Fibroblast of peridontal ligament (primary cell): ENCODE data around the gene GPALPP1.
"Not testable (repeated sequence)": the region's sequence is repeated elsewhere in the genome, so short reads cannot be mapped to it uniquely, and the experiment has no call there.

Experiments
- DNase-seq: peaks from one replicate; pipeline ENCODE4 v3.0.0-alpha.2; 2010; ENCODE audit errors: extremely low read depth

GPALPP1 gene

DNA sequence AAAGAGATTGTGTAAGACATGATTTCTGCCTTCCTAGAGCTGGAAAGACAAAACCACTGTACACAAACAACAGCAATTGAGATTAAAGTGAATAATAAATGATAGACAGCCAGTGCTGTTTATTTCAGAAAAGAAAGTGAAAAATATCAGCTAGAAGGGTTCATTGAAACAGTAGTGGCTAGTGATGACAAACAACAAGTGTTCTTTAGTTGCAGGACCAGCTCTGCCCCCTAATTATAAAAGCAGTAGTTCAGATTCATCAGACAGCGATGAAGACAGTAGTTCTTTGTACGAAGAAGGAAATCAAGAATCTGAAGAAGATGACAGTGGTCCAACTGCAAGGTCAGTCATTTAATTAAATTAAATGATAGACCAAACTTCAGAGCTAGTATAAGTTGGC lies 14.8 kb downstream of the GPALPP1 start:
- no peak for DNase-seq

- DNase-seq = no peak
Measured at GRCh38 chr13:45007225-45007624, 17.9 kb downstream of the GPALPP1 start.

GRCh38 chr13:45007823-45008222 lies 18.5 kb downstream of the GPALPP1 start:
- DNase-seq = no peak

- no peak for DNase-seq
Measured at GRCh38 chr13:45011198-45011597, 21.9 kb downstream of the GPALPP1 start.

- DNase-seq = no peak
Measured at GRCh38 chr13:45015300-45015699, 26.0 kb downstream of the GPALPP1 start.

- DNase-seq = no peak
Measured at GRCh38 chr13:45016792-45017425, 27.6 kb downstream of the GPALPP1 start.

GRCh38 chr13:45019981-45020380 lies 30.6 kb downstream of the GPALPP1 start:
- DNase-seq = not testable (repeated sequence)

DNA sequence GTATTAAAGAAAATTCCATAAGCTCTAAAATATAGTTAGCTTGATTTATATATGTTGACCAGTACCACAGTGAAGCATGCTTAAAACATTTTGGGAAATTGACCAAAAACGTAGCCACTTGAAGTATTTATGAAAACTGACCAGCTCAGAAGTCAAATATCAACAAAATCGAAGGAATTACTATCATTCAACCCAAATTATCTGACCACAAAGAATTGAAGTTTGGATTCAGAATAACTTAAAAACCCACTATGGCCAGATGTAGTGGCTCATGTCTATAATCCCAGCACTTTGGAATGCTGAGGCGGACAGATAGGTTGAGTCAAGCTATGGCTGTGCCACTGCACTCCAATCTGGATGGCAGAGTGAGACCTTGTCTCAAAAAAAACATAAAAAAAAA lies 31.9 kb downstream of the GPALPP1 start:
- peak; percentile 64 for DNase-seq

DNA sequence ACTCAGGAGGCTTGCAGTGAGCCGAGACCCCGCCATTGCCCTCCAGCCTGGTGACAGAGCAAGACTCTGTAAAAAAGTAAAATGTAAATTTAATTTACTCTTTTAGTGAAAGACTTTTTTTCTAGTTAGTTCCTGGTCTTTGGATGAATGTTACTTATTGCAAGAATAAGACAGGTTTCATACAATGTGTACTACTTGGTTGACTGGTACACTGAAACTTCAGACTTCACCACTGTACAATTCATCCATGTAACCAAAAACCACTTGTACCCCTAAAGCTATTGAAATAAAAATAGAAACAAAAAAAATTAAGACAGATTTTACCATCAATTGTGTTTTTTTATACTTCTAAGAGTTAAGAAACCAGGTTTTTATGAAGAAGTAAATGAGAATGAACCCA lies 35.5 kb downstream of the GPALPP1 start:
- no peak for DNase-seq

GRCh38 chr13:45034342-45034741 lies 45.0 kb downstream of the GPALPP1 start:
- no peak for DNase-seq

GRCh38 chr13:45036206-45036605 lies 46.9 kb downstream of the GPALPP1 start:
- DNase-seq = no peak

DNA sequence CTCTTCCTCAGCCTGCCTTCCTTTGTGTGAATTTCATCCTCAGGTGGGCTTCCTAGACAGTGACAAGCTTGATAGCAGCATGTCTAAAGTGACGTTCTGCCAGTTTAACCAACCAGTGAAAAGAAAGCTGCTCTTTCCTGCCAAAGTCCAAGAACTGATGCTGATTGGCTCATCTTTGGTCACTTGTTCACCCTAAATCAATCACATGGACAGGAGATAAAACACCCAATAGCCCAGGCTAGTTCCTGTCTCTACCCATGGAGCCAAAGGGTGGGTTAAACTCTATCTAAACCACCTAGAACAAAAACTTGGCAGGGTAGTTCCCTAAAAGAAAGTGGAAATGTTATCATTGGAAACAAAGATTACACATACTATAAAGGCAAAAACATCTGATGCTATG lies 50.8 kb downstream of the GPALPP1 start:
- no peak for DNase-seq

DNA sequence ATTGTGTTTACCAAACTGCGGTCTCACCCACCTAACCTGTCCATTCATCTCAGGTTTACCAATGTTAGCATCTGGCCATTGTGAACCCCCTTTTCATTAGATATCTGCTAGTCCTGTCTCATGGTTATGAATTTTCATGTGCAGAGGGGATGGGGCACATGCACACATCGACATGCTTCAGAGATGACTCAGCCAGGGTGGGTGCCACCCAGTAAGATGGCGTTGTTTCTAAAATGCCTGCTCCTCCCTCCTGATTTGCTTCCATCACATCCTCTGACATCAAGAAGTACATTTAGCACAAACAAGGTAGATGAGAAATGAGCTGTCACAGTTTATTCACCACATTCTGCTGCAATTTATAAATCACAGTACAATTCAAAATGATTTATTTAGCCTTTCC lies 51.3 kb downstream of the GPALPP1 start:
- DNase-seq = peak; percentile 13

DNA sequence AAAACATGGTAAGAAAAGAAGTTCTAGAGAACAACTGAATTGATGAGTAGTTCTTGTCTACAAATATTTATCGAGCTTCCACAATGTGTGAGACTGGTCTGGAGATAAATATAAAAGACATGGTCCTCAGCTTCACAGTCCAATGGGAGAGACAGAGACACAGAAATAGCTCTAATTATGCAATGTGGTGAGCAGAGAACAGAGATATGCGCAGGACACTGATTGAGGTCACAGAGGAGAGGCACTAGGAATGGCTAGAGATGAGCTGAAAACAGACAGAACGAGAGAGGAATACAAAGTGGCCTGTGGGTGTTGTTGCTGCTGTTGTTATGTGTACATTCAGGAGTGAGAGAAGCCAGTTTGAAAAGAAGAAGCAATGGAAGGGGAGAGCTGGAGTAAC lies 53.2 kb downstream of the GPALPP1 start:
- peak; percentile 28 for DNase-seq

GRCh38 chr13:45046445-45046844 lies 57.1 kb downstream of the GPALPP1 start:
- no peak for DNase-seq

DNA sequence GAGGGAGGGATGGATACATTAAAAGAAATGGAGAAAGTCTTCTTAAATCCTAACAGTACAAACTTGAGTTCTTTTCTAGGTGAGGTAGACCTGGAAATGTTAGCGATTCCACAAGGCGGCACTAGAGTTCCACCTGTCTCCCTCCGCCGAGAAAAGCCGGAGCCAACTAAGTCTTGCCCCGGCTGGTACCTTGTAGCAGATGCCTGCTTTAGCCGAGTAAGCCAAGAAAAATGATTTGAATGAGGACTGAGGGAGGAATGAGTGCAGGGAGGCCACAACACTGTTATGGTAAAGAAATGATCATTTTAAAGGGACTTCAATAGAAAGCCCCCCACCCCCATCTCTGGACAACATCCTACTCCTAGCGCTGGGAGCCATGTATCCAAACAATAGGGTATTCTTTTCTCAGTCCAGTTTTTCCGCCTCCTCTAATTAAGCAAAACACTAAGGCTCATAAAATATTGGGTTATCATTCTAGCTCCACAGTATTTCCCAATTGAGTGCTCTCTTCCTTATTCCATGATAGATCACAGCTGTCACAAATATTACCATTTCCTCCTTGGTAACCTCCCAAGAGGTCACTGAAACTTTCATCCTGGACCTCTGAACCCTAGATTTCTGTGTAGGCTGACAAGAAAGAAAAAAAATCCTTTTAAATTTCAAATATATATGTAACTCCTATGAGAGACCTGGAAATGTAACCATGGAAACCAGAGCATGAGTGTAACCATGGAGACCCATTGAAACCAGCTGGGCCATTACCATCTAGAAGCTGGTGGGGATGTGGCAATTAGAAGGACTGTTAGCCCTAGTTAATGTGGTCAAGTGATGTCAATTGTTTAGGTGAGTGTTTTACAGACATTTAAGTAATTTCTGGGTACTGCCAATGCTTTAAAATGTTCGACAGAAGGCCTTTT lies 58.3 kb downstream of the GPALPP1 start:
- peak; percentile 91 for DNase-seq

DNA sequence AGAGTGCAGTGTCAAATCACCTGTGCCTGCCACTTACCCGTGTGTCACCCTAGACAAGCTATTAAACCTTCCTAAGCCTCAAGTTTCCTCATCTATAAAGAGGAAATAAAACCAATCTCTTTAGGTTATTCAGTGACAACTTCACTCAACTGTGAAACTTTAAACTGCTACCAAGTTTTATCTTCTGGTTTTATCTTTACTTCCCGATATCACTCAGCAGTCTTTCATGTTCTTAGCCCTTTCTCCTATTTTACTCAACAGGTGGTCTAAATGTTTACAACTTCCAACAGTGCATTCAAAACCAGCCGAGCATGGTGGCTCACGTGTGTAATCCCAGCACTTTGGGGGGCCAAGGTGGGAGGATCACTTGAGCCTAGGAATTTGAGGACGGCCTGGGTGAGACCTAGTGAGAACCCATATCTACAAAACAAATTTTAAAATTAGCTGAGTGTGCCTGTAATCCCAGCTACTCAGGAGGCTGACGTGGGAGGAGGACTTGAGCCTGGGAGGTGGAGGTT lies 59.6 kb downstream of the GPALPP1 start:
- no peak for DNase-seq

GRCh38 chr13:45049478-45049877 lies 60.1 kb downstream of the GPALPP1 start:
- DNase-seq = no peak

DNA sequence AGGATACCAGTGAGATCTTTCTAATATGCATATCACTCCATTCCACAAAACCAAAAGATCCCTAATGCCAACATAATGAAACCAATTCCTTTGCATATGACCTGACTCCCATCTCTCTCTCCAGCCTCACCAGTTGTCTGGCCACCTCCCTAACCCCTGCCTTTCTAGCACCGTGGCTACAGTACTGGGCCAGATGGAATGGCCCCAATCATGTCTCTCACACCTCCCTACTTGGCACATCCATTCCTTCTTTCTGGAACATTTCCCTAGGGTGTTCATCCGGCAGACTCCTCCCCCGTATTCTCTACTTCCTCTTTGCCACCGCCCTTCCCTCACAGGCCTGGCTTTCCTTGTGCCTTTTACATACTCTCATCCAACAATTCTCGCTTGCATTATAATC lies 62.0 kb downstream of the GPALPP1 start:
- no peak for DNase-seq

DNA sequence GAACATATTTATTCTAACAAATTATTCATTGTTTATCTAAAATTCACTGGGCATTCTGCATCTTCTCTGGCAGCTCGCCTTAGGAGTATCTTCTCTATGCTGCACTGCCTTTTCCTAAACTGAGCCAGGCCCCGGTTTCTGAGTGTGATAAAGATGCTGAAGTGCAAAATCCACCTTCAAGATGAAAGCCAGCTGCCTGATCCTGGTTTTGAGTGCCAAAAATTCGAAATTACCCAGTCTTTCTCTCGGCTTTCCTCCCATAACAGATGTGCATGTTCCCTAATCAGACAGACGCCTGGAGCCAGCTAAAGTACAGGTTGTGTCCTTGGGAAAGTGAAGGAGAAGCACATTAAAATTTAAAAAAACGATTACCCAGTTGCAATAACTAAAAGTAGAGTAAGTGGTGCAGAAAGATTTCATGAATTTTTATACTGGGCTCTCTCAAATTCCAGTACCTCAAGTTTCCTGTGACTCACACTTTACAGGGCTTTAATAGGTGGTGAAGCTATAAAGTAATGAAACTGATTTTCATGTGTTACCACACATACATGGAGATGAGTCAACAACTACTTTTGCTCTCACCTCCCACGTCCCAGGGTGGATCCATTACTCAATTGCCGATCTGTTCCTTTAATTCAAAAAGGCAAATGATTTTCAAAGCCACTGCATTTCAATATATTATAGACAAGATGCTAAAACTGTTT lies 66.0 kb downstream of the GPALPP1 start:
- DNase-seq = peak; percentile 89

DNA sequence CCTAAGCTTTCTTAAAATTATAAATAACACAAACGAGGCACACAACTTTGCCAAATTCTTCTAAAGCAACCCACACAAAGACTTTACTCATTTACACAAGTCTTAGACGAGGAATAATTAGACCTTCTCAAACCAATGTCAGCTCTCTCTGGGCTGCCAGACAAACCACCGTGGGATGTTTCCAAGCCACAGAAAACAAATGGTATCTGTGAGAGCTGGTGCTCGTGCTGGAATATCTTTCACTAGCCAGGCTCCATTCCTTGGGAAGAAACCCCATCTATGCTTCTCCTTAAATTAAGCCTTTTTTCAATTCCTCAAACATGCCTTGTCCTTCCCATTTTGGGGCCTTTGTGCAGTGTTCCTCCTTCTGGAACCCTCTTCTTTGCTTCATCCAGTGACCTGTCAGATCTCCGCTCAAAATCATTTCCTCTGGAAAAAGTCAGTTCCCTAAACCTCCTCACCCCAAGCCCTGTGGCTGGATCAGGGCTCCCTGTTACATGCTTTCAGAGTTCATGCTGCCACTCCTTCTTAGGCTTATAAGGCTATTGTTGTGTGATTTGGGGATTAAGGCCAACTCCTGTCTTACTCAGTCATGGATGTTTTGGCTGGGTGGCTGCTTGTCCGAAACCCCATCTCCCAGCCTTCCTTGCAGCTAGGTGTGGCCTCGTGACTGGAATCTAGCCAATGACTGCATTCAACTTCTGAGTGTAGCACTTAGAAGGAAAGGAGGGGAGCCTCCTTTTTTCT lies 66.7 kb downstream of the GPALPP1 start:
- DNase-seq = peak; percentile 88

DNA sequence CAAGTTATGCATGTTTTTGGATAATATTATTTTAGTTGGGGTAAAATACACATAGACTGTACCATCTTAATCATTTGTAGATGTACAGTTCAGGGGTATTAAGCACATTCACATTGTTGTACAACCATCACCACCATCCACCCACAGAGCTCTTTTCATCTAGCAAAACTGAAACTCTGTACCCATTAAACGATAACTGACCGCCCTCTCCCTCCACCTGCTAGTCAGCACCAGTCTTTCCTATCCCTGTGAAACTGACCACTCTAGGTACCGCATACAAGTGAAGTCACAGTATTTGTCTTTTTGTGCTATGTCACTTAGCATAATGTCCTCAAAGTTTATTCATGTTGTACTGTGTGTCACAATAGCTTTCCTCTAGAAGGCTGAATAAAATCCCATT lies 70.7 kb downstream of the GPALPP1 start:
- DNase-seq = no peak
